Activated T-cell treated with anti-CD3 and anti-CD28 coated beads, Interleukin-2, amount 50 U/mL, for 24 hours (primary cell): ENCODE results near the gene FILIP1L.

Experiments
- DNase-seq: peaks from one replicate; pipeline ENCODE4 v3.0.0-alpha.2; 2020
- H3K27ac Mint-ChIP-seq: 2 replicates; pipeline ENCODE4 v1.8.0; 2020; ENCODE audit warnings: mild to moderate bottlenecking, mixed read lengths
- H3K27me3 Mint-ChIP-seq: 2 replicates; pipeline ENCODE4 v1.8.0; 2020; ENCODE audit warnings: mixed read lengths
- H3K36me3 Mint-ChIP-seq: 2 replicates; pipeline ENCODE4 v1.8.0; 2020; ENCODE audit warnings: low read depth, mixed read lengths
- H3K4me1 Mint-ChIP-seq: 2 replicates; pipeline ENCODE4 v1.8.0; 2020; ENCODE audit warnings: low read depth, mixed read lengths
- H3K4me3 Mint-ChIP-seq: 2 replicates; pipeline ENCODE4 v1.8.0; 2020; ENCODE audit warnings: mild to moderate bottlenecking, moderate library complexity, mixed read lengths
- H3K9me3 Mint-ChIP-seq: 2 replicates; pipeline ENCODE4 v1.8.0; 2020; ENCODE audit warnings: mixed read lengths

Gene FILIP1L

DNA sequence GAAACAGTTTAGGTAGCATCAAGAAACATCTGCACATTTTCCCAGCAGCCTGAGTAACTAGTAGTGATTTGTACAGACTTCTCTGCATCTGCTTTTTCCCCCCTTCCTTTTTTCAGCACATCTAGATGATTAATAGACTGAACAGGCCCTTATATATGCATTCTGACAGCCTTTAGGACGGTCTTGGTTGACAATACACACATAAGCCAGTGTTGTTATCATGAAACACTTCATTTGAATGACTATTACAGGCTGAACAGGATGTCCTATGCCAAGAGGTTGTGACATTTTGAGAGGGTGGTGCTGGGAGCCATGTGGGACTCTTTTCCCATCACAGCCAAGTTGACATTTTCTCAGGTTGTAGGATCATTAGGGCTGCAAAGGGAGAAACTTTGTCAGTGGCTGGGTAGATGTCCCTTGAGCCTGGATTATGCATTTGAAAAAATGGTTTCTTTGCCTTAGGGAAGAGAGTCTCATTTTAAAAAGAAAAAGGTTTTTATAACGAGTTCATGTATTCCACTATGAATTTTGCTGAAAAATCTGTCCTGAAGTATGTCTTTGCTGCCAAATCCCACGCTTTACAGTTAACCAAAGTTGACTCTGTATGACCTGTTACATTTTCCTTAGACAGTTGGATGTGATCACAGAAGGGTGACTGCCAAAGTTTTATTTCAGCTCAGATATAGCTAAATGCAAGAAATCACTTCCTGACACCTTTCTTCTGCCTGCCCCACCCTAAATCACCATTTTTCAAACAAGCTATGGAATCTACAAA is 73.7 kb downstream of the FILIP1L start:
- peaks cover 4% of the 10 kb centered on the region for H3K4me1 Mint-ChIP-seq
- no peak overlapping the region for H3K4me3 Mint-ChIP-seq
- H3K27ac Mint-ChIP-seq: no peak overlapping the region
- H3K27me3 Mint-ChIP-seq: no peaks in the 10 kb centered on the region
- H3K9me3 Mint-ChIP-seq: no peaks in the 10 kb centered on the region
- H3K36me3 Mint-ChIP-seq: peaks cover 4% of the 10 kb centered on the region
- DNase-seq: no peak

- Mint-ChIP-seq H3K4me1 (peaks cover 4% of the 10 kb centered on the region), H3K36me3 (peaks cover 4% of the 10 kb centered on the region), H3K27ac (no peak overlapping the region), H3K27me3 (no peaks in the 10 kb centered on the region), H3K4me3 (no peak overlapping the region), H3K9me3 (no peaks in the 10 kb centered on the region)
- no peak for DNase-seq
These were observed 75.2 kb downstream of the FILIP1L start for GRCh38 chr3:100039075-100039474.

GRCh38 chr3:100033903-100034471 is 80.3 kb downstream of the FILIP1L start:
- no peaks in the 10 kb centered on the region for H3K9me3 Mint-ChIP-seq
- no peaks in the 10 kb centered on the region for H3K27me3 Mint-ChIP-seq
- H3K4me1 Mint-ChIP-seq: peaks cover 19% of the 10 kb centered on the region
- H3K4me3 Mint-ChIP-seq: no peak overlapping the region
- H3K27ac Mint-ChIP-seq: no peak overlapping the region
- H3K36me3 Mint-ChIP-seq: peaks cover 25% of the 10 kb centered on the region
- no peak for DNase-seq

DNA sequence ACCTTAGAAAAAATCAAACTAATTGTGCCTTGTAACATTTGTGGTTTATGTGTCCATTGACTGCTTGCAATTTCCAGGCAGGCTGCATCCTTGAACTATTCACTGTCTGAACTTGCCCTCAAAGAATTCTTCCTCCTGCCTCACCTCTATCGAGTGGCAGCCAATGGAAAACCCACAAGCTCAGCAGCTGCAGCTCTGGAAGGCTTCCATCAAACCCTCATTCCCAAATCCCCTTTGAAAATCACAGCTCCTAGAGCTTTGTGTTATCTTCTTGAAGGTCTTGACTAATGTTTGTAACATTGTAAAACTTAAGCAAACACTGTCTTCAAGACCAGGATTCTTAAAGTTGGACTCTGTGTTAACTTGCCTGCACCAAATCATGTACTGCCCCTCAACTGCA is 81.1 kb downstream of the FILIP1L start:
- H3K27ac Mint-ChIP-seq: no peak overlapping the region
- no peaks in the 10 kb centered on the region for H3K27me3 Mint-ChIP-seq
- H3K9me3 Mint-ChIP-seq: no peaks in the 10 kb centered on the region
- H3K4me3 Mint-ChIP-seq: no peak overlapping the region
- peaks cover 17% of the 10 kb centered on the region for H3K4me1 Mint-ChIP-seq
- no peak for DNase-seq
- peaks cover 23% of the 10 kb centered on the region for H3K36me3 Mint-ChIP-seq

DNA sequence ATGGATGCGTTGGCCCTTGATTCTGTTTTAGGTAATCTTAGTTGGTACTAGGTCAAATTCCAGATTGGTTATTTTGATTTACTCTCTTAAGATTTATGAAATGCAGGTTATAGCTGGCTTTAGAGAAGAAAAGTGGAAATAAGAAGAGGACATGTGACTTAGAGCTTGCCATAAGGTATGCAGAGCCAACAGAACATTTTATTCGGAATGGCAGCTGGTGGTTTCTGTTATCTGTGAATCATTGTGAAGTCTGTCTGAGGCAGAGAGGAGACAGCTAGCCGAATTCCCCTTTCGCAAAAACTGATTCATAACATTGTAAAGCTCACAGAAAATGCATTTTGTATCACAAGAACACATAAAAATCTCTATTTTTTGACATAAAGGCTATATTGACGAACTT is 82.1 kb downstream of the FILIP1L start:
- Mint-ChIP-seq H3K4me1 (peaks cover 17% of the 10 kb centered on the region), H3K27me3 (no peaks in the 10 kb centered on the region), H3K36me3 (peaks cover 23% of the 10 kb centered on the region), H3K27ac (no peak overlapping the region), H3K9me3 (no peaks in the 10 kb centered on the region), H3K4me3 (no peak overlapping the region)
- no peak for DNase-seq

DNA sequence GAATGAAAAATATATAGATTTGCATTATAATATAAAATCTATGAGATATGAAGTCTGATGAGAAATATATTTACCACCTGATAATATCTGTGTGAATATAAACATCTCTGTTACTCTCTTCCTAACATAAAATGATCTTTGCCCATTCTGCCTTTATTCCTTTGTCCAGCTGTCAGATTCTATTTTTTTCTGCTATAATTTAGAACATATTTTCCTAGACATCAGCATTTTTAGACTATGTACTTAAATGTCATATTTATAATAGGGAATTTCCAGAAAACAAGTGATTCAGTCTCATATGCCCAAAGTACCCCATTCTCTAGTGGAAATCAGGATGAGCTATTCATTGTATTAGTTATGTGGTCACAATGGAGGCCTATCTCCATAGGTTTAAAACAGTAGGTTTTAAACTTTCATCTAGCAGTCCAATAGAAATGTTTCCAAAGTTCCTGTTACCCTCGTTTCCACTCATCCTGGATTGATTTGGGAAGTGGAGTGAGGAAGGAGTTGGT is 83.3 kb downstream of the FILIP1L start:
- no peaks in the 10 kb centered on the region for H3K27me3 Mint-ChIP-seq
- no peak for DNase-seq
- no peak overlapping the region for H3K4me3 Mint-ChIP-seq
- H3K4me1 Mint-ChIP-seq: peaks cover 17% of the 10 kb centered on the region
- no peak overlapping the region for H3K27ac Mint-ChIP-seq
- H3K36me3 Mint-ChIP-seq: peaks cover 23% of the 10 kb centered on the region
- H3K9me3 Mint-ChIP-seq: no peaks in the 10 kb centered on the region

GRCh38 chr3:100030346-100030745 is 84.0 kb downstream of the FILIP1L start:
- Mint-ChIP-seq H3K9me3 (no peaks in the 10 kb centered on the region), H3K4me3 (no peak overlapping the region), H3K36me3 (peaks cover 23% of the 10 kb centered on the region), H3K27me3 (no peaks in the 10 kb centered on the region), H3K27ac (peak overlapping the region; percentile 53), H3K4me1 (peaks cover 17% of the 10 kb centered on the region)
- no peak for DNase-seq

GRCh38 chr3:100029689-100030088 is 84.6 kb downstream of the FILIP1L start:
- Mint-ChIP-seq H3K27me3 (no peaks in the 10 kb centered on the region), H3K4me1 (peaks cover 17% of the 10 kb centered on the region), H3K4me3 (no peak overlapping the region), H3K9me3 (no peaks in the 10 kb centered on the region), H3K27ac (no peak overlapping the region), H3K36me3 (peaks cover 23% of the 10 kb centered on the region)
- no peak for DNase-seq

GRCh38 chr3:100029052-100029451 is 85.2 kb downstream of the FILIP1L start:
- H3K36me3 Mint-ChIP-seq: peaks cover 23% of the 10 kb centered on the region
- no peaks in the 10 kb centered on the region for H3K27me3 Mint-ChIP-seq
- H3K4me1 Mint-ChIP-seq: peaks cover 17% of the 10 kb centered on the region
- no peak overlapping the region for H3K4me3 Mint-ChIP-seq
- H3K27ac Mint-ChIP-seq: no peak overlapping the region
- no peak for DNase-seq
- H3K9me3 Mint-ChIP-seq: no peaks in the 10 kb centered on the region

DNA sequence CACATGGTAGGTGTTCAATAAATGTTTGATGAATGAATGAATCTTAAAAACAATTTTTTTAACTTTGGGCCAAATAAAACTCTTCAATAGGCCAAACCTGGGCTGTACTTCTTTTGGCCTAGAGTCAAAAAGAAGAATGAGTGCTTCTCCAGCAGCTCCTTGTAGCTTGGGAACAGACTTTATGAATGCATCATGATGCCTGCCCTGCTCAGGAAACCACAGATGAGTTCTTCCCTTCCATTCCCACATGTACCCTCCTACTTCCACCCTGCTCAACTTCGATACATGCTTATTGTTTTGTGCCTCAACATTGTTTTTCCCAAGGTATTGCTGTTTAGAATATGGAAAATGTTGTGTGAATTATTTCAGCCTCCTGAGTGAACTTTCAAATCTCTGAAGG is 87.0 kb downstream of the FILIP1L start:
- Mint-ChIP-seq H3K27ac (no peak overlapping the region), H3K4me1 (peaks cover 15% of the 10 kb centered on the region), H3K4me3 (no peak overlapping the region), H3K36me3 (peaks cover 25% of the 10 kb centered on the region), H3K9me3 (no peaks in the 10 kb centered on the region), H3K27me3 (no peaks in the 10 kb centered on the region)
- DNase-seq: no peak

- Mint-ChIP-seq H3K27ac (no peak overlapping the region), H3K27me3 (no peaks in the 10 kb centered on the region), H3K9me3 (no peaks in the 10 kb centered on the region), H3K4me1 (no peaks in the 10 kb centered on the region), H3K4me3 (no peak overlapping the region), H3K36me3 (peaks cover 20% of the 10 kb centered on the region)
- DNase-seq: no peak
These were observed 89.6 kb downstream of the FILIP1L start for GRCh38 chr3:100024520-100025303.

- Mint-ChIP-seq H3K9me3 (no peaks in the 10 kb centered on the region), H3K36me3 (peaks cover 21% of the 10 kb centered on the region), H3K4me1 (peaks cover 3% of the 10 kb centered on the region), H3K4me3 (no peak overlapping the region), H3K27me3 (no peaks in the 10 kb centered on the region), H3K27ac (no peak overlapping the region)
- DNase-seq: no peak
These were observed 90.7 kb downstream of the FILIP1L start for GRCh38 chr3:100023595-100023994.

DNA sequence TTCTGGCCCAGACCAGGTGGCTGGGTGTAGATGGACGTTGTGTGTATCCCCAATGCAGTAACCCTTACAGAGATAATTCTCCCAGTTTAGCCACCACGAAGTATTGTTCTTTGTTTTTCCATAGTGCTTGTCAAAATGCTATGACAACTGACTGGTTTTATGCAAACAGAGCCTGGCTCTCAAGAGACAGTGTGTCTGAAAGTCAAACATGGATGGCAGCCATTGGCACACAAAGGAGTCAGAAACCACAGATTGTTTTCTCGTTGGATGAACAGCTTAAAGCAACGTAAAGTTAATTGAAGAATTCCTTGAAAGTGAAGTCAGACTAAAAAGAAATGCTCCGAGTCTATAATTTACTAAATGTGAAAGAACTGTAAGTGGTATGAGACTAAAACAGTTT is 91.2 kb downstream of the FILIP1L start:
- H3K36me3 Mint-ChIP-seq: peaks cover 23% of the 10 kb centered on the region

DNA sequence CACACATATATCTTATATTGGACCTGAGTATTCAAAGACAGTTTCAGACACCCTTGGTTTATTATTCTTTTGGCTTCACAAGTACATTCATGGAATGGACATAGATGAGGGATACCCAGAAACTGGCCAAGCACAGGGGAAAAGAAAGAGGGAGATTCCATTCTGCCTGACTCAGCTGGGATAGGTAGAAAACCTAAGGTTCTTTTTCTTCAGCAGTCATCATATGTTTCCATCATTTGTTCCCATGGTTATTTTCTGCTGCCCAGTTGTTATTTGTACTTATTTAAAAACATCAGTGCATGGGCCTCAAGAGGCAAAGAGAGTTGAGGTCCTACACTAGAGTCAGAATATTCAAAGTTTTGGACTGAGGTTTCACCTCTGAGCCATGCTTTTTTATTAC is 91.8 kb downstream of the FILIP1L start:
- Mint-ChIP-seq H3K36me3 (peaks cover 26% of the 10 kb centered on the region), H3K9me3 (no peaks in the 10 kb centered on the region), H3K27ac (no peak overlapping the region), H3K4me3 (no peak overlapping the region), H3K27me3 (no peaks in the 10 kb centered on the region), H3K4me1 (peaks cover 5% of the 10 kb centered on the region)
- no peak for DNase-seq

More for the DNA sequence above, 91.2 kb downstream of the FILIP1L start:
- H3K27me3 Mint-ChIP-seq: no peaks in the 10 kb centered on the region
- H3K27ac Mint-ChIP-seq: no peak overlapping the region
- peaks cover 5% of the 10 kb centered on the region for H3K4me1 Mint-ChIP-seq
- DNase-seq: no peak
- no peaks in the 10 kb centered on the region for H3K9me3 Mint-ChIP-seq
- no peak overlapping the region for H3K4me3 Mint-ChIP-seq
